ENCODE data around the gene PCK1.

- TF ChIP-seq CTCF (conservative IDR thresholded peaks at IDR 0.05; ENCODE audit: low read depth in 2 of 2): no peak
- TF ChIP-seq REST (IDR thresholded peaks at IDR 0.05; ENCODE audit: unreplicated experiment): no peak
Measured at GRCh38 chr20:57566399-57566798, 5.5 kb downstream of the PCK1 start.
